ENCODE data around the gene EML2.

DNA sequence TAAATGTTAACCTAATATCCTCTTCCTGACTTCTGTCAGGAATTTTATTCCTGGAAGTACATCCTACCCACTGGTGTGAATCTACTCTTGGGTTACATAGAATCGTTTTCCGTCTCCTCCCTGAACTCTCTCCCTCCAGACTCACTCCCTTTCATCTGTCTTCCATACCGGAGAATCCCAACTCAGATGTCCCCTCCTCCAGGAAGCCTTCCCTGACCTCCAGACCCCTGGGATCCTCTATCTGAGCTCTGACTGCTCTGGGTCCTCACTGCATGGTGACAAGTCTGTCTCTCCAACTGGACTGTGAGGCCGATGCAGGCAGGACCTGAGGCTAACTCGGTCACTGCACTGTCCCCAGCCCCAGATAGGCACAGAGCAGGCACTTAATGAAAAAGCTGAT is 79.2 kb downstream of the EML2 start:
- TF ChIP-seq POLR2A (IDR thresholded peaks at IDR 0.05) (no peak), CTCF (IDR thresholded peaks at IDR 0.05) (no peak)
